Type B pancreatic cell (in vitro differentiated cells): ENCODE results near the gene CHPF2. TPM values are rescaled to one million over a fixed set of nuclear protein-coding genes. Genes with fewer than 3 reads are reported as not detected.

Source experiments
- DNase-seq: peaks from one replicate; pipeline ENCODE4 v3.0.0; 2021; ENCODE audit warnings: mixed read lengths; ENCODE audit not compliant: unreplicated experiment; ENCODE audit errors: extremely low spot score
- H3K27ac Mint-ChIP-seq: 2 replicates; pipeline ENCODE4 v1.8.0; 2021; ENCODE audit warnings: mild to moderate bottlenecking, mixed read lengths
- H3K27me3 Mint-ChIP-seq: 2 replicates; pipeline ENCODE4 v1.8.0; 2021; ENCODE audit warnings: mixed read lengths
- H3K36me3 Mint-ChIP-seq: 2 replicates; pipeline ENCODE4 v1.8.0; 2021; ENCODE audit warnings: mixed read lengths
- H3K4me1 Mint-ChIP-seq: one replicate; pipeline ENCODE4 v1.8.0; 2021; ENCODE audit warnings: mixed read lengths; ENCODE audit not compliant: unreplicated experiment
- H3K4me3 Mint-ChIP-seq: 2 replicates; pipeline ENCODE4 v1.8.0; 2021; ENCODE audit warnings: mild to moderate bottlenecking, mixed read lengths
- H3K9me3 Mint-ChIP-seq: 2 replicates; pipeline ENCODE4 v1.8.0; 2021; ENCODE audit warnings: mixed read lengths
- total RNA-seq: library from RNA; stranded (reverse); gene quantifications from 2 replicates; pipeline ENCODE4 v1.2.1, GENCODE V29; 2021; ENCODE audit warnings: low replicate concordance
- TF ChIP-seq, protein P1 (sequence below): fragments of 200-600 bp; sonication (generic); conservative IDR thresholded peaks from 2 replicates; pipeline ENCODE4 v1.5.0; 2021; ENCODE audit warnings: antibody characterized with exemption, mild to moderate bottlenecking

CHPF2 gene
- total RNA-seq, 1 donor from 2014 or later: 44.4 TPM

GRCh38 chr7:151280388-151281019 is 48.2 kb downstream of the CHPF2 start:
- TF ChIP-seq, protein P1, sequence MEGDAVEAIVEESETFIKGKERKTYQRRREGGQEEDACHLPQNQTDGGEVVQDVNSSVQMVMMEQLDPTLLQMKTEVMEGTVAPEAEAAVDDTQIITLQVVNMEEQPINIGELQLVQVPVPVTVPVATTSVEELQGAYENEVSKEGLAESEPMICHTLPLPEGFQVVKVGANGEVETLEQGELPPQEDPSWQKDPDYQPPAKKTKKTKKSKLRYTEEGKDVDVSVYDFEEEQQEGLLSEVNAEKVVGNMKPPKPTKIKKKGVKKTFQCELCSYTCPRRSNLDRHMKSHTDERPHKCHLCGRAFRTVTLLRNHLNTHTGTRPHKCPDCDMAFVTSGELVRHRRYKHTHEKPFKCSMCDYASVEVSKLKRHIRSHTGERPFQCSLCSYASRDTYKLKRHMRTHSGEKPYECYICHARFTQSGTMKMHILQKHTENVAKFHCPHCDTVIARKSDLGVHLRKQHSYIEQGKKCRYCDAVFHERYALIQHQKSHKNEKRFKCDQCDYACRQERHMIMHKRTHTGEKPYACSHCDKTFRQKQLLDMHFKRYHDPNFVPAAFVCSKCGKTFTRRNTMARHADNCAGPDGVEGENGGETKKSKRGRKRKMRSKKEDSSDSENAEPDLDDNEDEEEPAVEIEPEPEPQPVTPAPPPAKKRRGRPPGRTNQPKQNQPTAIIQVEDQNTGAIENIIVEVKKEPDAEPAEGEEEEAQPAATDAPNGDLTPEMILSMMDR: no peak
- Mint-ChIP-seq H3K4me1 (peaks cover 4% of the 10 kb centered on the region), H3K36me3 (no peaks in the 10 kb centered on the region), H3K9me3 (no peaks in the 10 kb centered on the region), H3K27ac (no peak overlapping the region), H3K4me3 (no peak overlapping the region), H3K27me3 (peaks cover 56% of the 10 kb centered on the region)
- DNase-seq: no peak

DNA sequence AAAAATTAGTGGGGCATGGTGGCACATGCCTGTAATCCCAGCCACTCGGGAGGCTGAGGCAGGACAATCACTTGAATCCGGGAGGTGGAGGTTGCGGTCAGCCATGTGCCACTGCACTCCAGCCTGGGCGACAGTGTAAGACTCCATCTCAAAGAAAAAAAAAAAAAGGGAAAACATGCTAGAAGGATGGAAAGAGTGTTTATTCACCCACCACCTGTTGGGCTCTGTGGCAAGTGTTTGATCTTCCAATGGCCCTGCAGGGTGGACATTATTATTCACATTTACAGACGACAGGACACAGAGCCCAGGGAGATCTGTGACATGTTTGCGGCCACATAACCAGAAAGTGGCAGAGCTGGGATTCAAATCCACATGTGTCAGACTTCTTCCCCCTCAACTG is 49.4 kb downstream of the CHPF2 start:
- Mint-ChIP-seq H3K4me3 (no peak overlapping the region), H3K27me3 (peaks cover 61% of the 10 kb centered on the region), H3K36me3 (no peaks in the 10 kb centered on the region), H3K9me3 (no peaks in the 10 kb centered on the region), H3K27ac (no peak overlapping the region), H3K4me1 (peaks cover 4% of the 10 kb centered on the region)
- TF ChIP-seq, protein P1: no peak
- no peak for DNase-seq

DNA sequence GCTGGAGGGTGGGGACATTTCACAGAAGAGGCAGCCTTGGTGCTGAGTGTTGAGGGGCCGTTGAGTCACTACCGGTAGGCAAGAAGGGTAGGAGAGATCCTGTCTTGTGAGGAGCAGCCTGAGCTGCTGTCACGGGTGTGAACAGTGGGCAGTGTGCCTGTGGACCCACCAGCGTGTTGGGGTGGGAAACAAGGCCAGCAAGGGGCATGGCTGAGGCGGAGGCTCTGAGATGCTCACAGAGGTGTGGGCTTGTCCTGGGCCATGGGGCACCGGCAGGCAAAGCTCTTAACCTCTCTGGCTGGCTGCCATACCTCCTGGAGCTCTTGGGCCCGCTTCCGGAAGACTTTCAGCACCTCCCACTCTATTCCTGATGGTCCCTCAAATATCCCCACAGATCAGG is 49.8 kb downstream of the CHPF2 start:
- TF ChIP-seq, protein P1: no peak
- no peak overlapping the region for H3K27ac Mint-ChIP-seq
- H3K4me3 Mint-ChIP-seq: no peak overlapping the region
- DNase-seq: no peak
- peaks cover 61% of the 10 kb centered on the region for H3K27me3 Mint-ChIP-seq
- no peaks in the 10 kb centered on the region for H3K9me3 Mint-ChIP-seq
- H3K4me1 Mint-ChIP-seq: peaks cover 4% of the 10 kb centered on the region
- H3K36me3 Mint-ChIP-seq: no peaks in the 10 kb centered on the region

- H3K9me3 Mint-ChIP-seq: no peaks in the 10 kb centered on the region
- DNase-seq: no peak
- H3K27ac Mint-ChIP-seq: no peak overlapping the region
- H3K27me3 Mint-ChIP-seq: peaks cover 60% of the 10 kb centered on the region
- TF ChIP-seq, protein P1: no peak
- H3K4me3 Mint-ChIP-seq: no peak overlapping the region
- peaks cover 4% of the 10 kb centered on the region for H3K4me1 Mint-ChIP-seq
- no peaks in the 10 kb centered on the region for H3K36me3 Mint-ChIP-seq
Measured at GRCh38 chr7:151283302-151283701, 51.0 kb downstream of the CHPF2 start.

DNA sequence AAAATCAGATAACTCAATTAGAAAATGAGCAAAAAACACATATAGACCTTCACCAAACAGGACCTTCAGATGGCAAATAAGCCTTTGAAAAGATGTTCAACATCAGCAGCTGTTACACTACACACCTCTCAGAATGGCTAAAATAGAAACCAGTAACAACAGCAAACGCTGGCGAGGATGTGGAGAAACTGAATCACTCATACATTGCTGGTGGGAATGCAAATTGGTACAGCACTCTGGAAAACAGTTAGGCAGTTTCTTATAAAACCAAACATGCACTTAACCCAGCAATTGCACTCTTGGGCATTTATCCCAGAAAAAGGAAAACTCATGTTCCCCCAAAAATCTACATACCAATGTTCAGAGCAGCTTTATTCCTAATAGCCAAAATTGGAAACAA is 53.9 kb downstream of the CHPF2 start:
- H3K27ac Mint-ChIP-seq: no peak overlapping the region
- no peak overlapping the region for H3K4me3 Mint-ChIP-seq
- TF ChIP-seq, protein P1: no peak
- no peaks in the 10 kb centered on the region for H3K36me3 Mint-ChIP-seq
- DNase-seq: no peak
- no peaks in the 10 kb centered on the region for H3K9me3 Mint-ChIP-seq
- peaks cover 39% of the 10 kb centered on the region for H3K27me3 Mint-ChIP-seq
- H3K4me1 Mint-ChIP-seq: no peaks in the 10 kb centered on the region

Other genes with a start within 250 kb of the CHPF2 start
- 0.21 and 1.7 TPM in 2 replicates for gene NOS3, start 241.5 kb upstream of the CHPF2 start, total RNA-seq
- 33.8 and 53.2 TPM in 2 replicates for gene ATG9B, start 208.0 kb upstream of the CHPF2 start, total RNA-seq
- 32.7 and 45.5 TPM in 2 replicates for gene ABCB8, start 204.0 kb upstream of the CHPF2 start, total RNA-seq
- 2.2 and 4.4 TPM in 2 replicates for gene ASIC3, start 184.0 kb upstream of the CHPF2 start, total RNA-seq
- gene CDK5, start 174.6 kb upstream of the CHPF2 start, total RNA-seq: 20.4 and 20.5 TPM in 2 replicates
- 144 and 150 TPM in 2 replicates for gene SLC4A2, start 172.9 kb upstream of the CHPF2 start, total RNA-seq
- 100 and 118 TPM in 2 replicates for gene FASTK, start 151.7 kb upstream of the CHPF2 start, total RNA-seq
- gene TMUB1, start 149.0 kb upstream of the CHPF2 start, total RNA-seq: 37.9 and 41.7 TPM in 2 replicates
- gene AGAP3, start 146.0 kb upstream of the CHPF2 start, total RNA-seq: 95.9 and 114 TPM in 2 replicates
- gene GBX1, start 64.8 kb upstream of the CHPF2 start, total RNA-seq: 0.26 and 0.41 TPM in 2 replicates
- gene ASB10, start 45.2 kb upstream of the CHPF2 start, total RNA-seq: not detected in 2 replicates
- not detected in 2 replicates for gene H2BK1, start 22.0 kb upstream of the CHPF2 start, total RNA-seq
- 35.9 and 46.5 TPM in 2 replicates for gene ABCF2, start 5.3 kb upstream of the CHPF2 start, total RNA-seq
- 20.0 and 58.4 TPM in 2 replicates for gene SMARCD3, start 16.2 kb downstream of the CHPF2 start, total RNA-seq
- gene NUB1, start 109.3 kb downstream of the CHPF2 start, total RNA-seq: 49.3 and 54.3 TPM in 2 replicates
- 13.0 and 83.0 TPM in 2 replicates for gene WDR86, start 177.6 kb downstream of the CHPF2 start, total RNA-seq
- gene CRYGN, start 207.7 kb downstream of the CHPF2 start, total RNA-seq: 0.67 and 1.3 TPM in 2 replicates